ENCODE results near the gene DNM3.

- TF ChIP-seq CTCF (IDR thresholded peaks at IDR 0.05): peak; percentile 89
- TF ChIP-seq EZH2 (IDR thresholded peaks at IDR 0.05): no peak
Observed at GRCh38 chr1:171984850-171985485, 143.7 kb downstream of the DNM3 start.

Data from neural progenitor cell (in vitro differentiated cells).